PFSK-1 (cell line): ENCODE results near the gene DIAPH1.

Experiments used
- FOXP2 ChIP-seq: optimal IDR thresholded peaks from 2 replicates; pipeline ENCODE3; 2011; ENCODE audit warnings: borderline replicate concordance, control low read depth, inconsistent platforms; ENCODE audit not compliant: insufficient read depth; ENCODE audit errors: extremely low read length, extremely low read depth
- POLR2AphosphoS5 ChIP-seq: IDR thresholded peaks from 2 replicates; pipeline ENCODE4 v1.6.1; 2012; ENCODE audit warnings: low read depth, mild to moderate bottlenecking, control low read depth, low read length, moderate library complexity
- TAF1 ChIP-seq: IDR thresholded peaks from 2 replicates; pipeline ENCODE4 v1.6.1; 2012; ENCODE audit warnings: low read length, control low read depth, borderline replicate concordance; ENCODE audit not compliant: insufficient read depth

DNA sequence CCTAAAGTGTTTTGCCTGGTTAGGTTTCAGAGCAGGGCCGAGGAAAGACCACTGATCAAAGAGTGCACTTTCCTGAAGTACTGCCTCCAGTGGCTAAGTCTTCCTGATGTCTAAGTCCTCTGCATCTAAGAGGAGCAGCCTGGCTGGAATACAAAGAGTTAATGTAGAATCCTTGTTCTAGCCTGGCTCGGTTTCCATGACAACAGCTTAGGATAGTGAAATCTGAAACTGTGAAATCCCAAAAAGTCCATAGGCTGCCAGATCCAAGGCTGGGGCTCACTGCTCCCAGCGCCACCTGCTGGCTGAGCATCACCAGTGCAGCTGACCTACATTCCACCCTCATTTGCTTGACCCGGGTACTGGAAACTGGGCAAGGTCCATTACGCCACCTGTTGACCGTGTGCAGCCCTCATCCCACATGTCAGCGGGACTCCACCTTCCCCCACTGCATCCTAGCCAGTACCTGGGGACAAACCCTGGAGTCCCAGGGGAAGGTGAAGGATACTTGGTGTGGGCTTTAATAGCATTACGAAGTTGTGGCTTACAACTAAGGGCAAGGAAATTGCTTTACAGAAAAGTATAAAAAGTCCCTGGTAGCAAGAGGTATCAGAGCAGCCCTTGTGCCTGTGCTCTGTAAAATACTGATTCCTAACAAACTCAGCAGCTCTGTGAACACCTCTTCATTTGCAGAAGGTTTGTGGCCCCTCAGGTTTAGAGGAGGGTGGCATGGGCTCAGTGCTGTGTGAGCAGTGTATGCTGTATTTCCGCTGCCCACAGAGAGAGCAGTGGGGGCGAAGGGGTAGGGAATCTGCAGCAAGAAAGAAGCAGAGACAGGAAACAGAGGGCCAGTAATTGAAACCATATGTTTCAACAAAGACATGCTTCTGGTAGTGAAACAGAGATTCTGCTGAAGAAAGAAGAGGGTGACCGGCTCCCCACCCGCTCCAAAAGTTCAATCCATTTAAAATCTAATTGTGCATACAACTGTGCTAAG lies 93.9 kb downstream of the DIAPH1 start:
- TF ChIP-seq TAF1 = peak; percentile 39; the same call in 1 of the 2 replicates
- peak; percentile 24; the same call in 1 of the 2 replicates for TF ChIP-seq POLR2AphosphoS5
- peak; percentile 95 for TF ChIP-seq FOXP2
